Activated CD4-positive, alpha-beta memory T cell treated with anti-CD3 and anti-CD28 coated beads for 36 hours (primary cell): ENCODE measurements around the gene RIOK2. TPM values are rescaled to one million over a fixed set of nuclear protein-coding genes. Genes with fewer than 3 reads are reported as not detected.

Experiments used
- CTCF ChIA-PET: fragments of 350-600 bp; sonication (Branson Sonifier 250); formaldehyde crosslinking; loops from one replicate; lab custom pipeline; 2021; ENCODE audit warnings: antibody characterized with exemption, inconsistent platforms; lab: Charles Lee
- POLR2A ChIA-PET: fragments of 350-600 bp; sonication (Branson Sonifier 250); formaldehyde crosslinking; loops from one replicate; lab custom pipeline; 2021; ENCODE audit warnings: antibody characterized with exemption; lab: Charles Lee
- DNase-seq: peaks from one replicate; pipeline ENCODE4 v3.0.0-alpha.2; 2020
- H3K27ac Mint-ChIP-seq: one replicate; pipeline ENCODE4 v1.8.0; 2021; ENCODE audit warnings: mixed read lengths
- H3K27me3 Mint-ChIP-seq: one replicate; pipeline ENCODE4 v1.8.0; 2021; ENCODE audit warnings: mixed read lengths
- H3K36me3 Mint-ChIP-seq: one replicate; pipeline ENCODE4 v1.8.0; 2021; ENCODE audit warnings: mixed read lengths
- H3K4me1 Mint-ChIP-seq: one replicate; pipeline ENCODE4 v1.8.0; 2021; ENCODE audit warnings: low read depth, mixed read lengths
- H3K4me3 Mint-ChIP-seq: one replicate; pipeline ENCODE4 v1.8.0; 2021; ENCODE audit warnings: mild to moderate bottlenecking, mixed read lengths
- H3K9me3 Mint-ChIP-seq: one replicate; pipeline ENCODE4 v1.8.0; 2021; ENCODE audit warnings: mixed read lengths
- intact Hi-C: fragments of 100-400 bp; cut with micrococcal nuclease; formaldehyde crosslinking; loops from one replicate; pipeline ENCODE4 v1.15.1; 2023
- total RNA-seq, 2 experiments: library from RNA; stranded (reverse); gene quantifications; one replicate each; pipeline ENCODE4 v1.2.3, GENCODE V29; 2021

The RIOK2 gene
- total RNA-seq, 2 experiments from 2014 or later, result 31.8 to 41.5 TPM

DNA sequence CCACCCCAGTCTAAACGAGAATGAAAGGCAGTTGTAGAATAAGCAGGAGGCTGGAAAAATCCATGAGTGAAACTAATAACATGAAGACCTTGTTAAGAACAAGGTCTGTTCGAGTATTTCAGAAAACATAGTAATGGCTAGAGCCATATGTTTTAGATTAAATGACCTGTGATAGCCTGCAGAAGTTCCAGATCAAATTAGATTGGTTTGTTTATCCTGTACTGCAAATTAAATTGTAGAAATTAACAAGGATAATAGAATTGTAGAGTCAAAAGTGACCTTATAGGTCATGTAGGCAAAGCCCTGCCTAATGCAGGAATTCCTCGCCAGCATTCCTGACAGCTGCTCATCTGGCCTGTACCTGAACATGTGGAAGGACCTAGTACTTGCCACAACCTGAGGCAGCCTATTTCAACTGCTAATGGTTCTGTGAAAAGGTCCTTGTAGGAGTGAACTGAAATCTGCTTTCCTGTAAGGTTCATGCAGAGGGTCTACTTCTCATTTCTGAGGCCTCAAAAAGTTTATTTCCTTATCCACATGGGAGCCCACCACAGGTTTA lies 57.8 kb downstream of the RIOK2 start:
- no peak for DNase-seq
- no peak overlapping the region for H3K27ac Mint-ChIP-seq
- H3K9me3 Mint-ChIP-seq, result no peaks in the 10 kb centered on the region
- H3K4me1 Mint-ChIP-seq, result no peaks in the 10 kb centered on the region
- ChIA-PET CTCF (no interaction called here), POLR2A (no interaction called here)
- peaks cover 15% of the 10 kb centered on the region for H3K27me3 Mint-ChIP-seq
- no peak overlapping the region for H3K4me3 Mint-ChIP-seq
- no peaks in the 10 kb centered on the region for H3K36me3 Mint-ChIP-seq
- intact Hi-C loops, result no loop called here

GRCh38 chr5:97124335-97124734 lies 58.7 kb downstream of the RIOK2 start:
- Mint-ChIP-seq H3K27me3 (peaks cover 14% of the 10 kb centered on the region), H3K27ac (no peak overlapping the region), H3K4me3 (no peak overlapping the region), H3K4me1 (no peaks in the 10 kb centered on the region), H3K9me3 (no peaks in the 10 kb centered on the region), H3K36me3 (no peaks in the 10 kb centered on the region)
- intact Hi-C loops, result no loop called here
- DNase-seq, result no peak
- CTCF ChIA-PET, result no interaction called here
- POLR2A ChIA-PET, result no interaction called here

DNA sequence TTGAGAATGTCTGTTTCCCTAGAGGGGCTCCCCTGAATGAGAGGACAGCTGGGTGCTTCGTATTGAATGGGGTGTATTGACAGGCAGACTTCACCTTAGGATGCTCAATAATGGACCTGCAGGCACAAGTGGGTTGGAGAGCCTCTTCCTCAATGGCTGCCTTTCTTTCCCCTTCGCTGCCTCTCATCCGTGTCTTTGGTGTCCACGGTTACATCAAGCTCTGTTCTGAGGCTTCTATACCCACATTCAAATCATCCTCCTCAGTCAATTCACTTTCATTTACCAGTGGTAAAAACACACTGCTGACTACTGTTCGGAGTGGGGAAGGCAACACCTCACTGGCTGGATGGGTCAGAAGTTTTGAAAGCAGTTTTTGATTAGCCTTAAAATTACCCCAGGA lies 61.2 kb downstream of the RIOK2 start:
- Mint-ChIP-seq H3K27ac (no peak overlapping the region), H3K9me3 (no peaks in the 10 kb centered on the region), H3K36me3 (no peaks in the 10 kb centered on the region), H3K4me1 (no peaks in the 10 kb centered on the region), H3K4me3 (no peak overlapping the region), H3K27me3 (peaks cover 9% of the 10 kb centered on the region)
- ChIA-PET CTCF (no interaction called here), POLR2A (no interaction called here)
- intact Hi-C loops, result no loop called here
- no peak for DNase-seq

- no peak overlapping the region for H3K27ac Mint-ChIP-seq
- no peak overlapping the region for H3K4me3 Mint-ChIP-seq
- no peaks in the 10 kb centered on the region for H3K36me3 Mint-ChIP-seq
- no peak for DNase-seq
- peaks cover 6% of the 10 kb centered on the region for H3K27me3 Mint-ChIP-seq
- ChIA-PET CTCF (no interaction called here), POLR2A (no interaction called here)
- intact Hi-C loops, result no loop called here
- no peaks in the 10 kb centered on the region for H3K4me1 Mint-ChIP-seq
- no peaks in the 10 kb centered on the region for H3K9me3 Mint-ChIP-seq
Measured at GRCh38 chr5:97120195-97120594, 62.9 kb downstream of the RIOK2 start.

DNA sequence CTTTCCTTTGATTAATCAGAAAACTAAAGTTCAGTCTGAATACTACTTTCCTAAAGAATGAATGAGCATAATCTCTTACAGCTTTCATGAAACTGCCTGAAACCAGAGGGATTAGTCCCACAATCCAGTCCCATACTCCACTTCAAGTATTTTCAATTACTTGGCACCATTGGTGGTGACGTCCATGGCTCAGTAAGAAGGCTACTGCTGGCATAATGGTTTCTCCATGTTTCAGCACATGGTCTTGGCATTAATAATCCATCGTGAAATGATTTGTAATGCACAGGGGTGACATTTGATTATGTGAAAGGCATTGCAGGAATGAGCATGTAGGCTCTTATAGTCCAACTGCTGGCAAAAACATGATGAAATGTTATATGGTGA lies 64.0 kb downstream of the RIOK2 start:
- H3K36me3 Mint-ChIP-seq, result no peaks in the 10 kb centered on the region
- intact Hi-C loops, result no loop called here
- H3K9me3 Mint-ChIP-seq, result no peaks in the 10 kb centered on the region
- peaks cover 6% of the 10 kb centered on the region for H3K27me3 Mint-ChIP-seq
- CTCF ChIA-PET, result no interaction called here
- DNase-seq, result no peak
- no peak overlapping the region for H3K27ac Mint-ChIP-seq
- H3K4me3 Mint-ChIP-seq, result no peak overlapping the region
- POLR2A ChIA-PET, result no interaction called here
- no peaks in the 10 kb centered on the region for H3K4me1 Mint-ChIP-seq

GRCh38 chr5:97118261-97119006 lies 64.6 kb downstream of the RIOK2 start:
- intact Hi-C loops, result no loop called here
- H3K4me3 Mint-ChIP-seq, result no peak overlapping the region

DNA sequence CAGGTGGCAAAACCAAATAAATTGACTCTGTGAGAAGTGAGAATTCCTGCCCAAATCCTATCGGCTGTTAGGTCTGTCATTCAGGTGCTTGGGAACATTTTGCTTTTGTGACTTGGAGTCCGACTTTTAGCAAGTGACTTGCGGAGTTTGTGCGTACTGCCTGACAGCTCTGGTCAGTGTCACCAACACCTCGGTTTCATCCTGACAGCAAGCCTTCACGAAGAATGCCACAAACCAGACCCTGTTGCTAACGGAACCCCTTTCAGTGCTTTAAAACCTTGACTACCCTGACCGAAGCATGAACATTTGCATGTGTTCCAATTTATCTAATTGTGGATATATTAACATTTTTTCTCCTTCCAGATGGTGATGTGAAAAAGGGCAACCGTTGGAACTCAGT lies 67.1 kb downstream of the RIOK2 start:
- H3K4me3 Mint-ChIP-seq, result no peak overlapping the region
- no peak for DNase-seq
- no peaks in the 10 kb centered on the region for H3K27me3 Mint-ChIP-seq
- H3K36me3 Mint-ChIP-seq, result no peaks in the 10 kb centered on the region
- ChIA-PET CTCF (interaction anchor here (1.0 to 1.9 kb wide), 2 partner anchors 12 to 364 kb away, joined by 4 to 6 read pairs; no protein-coding TSS in a partner anchor), POLR2A (no interaction called here)
- H3K9me3 Mint-ChIP-seq, result no peaks in the 10 kb centered on the region
- intact Hi-C loops, result no loop called here
- no peak overlapping the region for H3K27ac Mint-ChIP-seq
- no peaks in the 10 kb centered on the region for H3K4me1 Mint-ChIP-seq

More at GRCh38 chr5:97118261-97119006, 64.6 kb downstream of the RIOK2 start:
- H3K36me3 Mint-ChIP-seq, result no peaks in the 10 kb centered on the region
- peaks cover 3% of the 10 kb centered on the region for H3K27me3 Mint-ChIP-seq
- no peak overlapping the region for H3K27ac Mint-ChIP-seq
- ChIA-PET CTCF (no interaction called here), POLR2A (no interaction called here)
- H3K4me1 Mint-ChIP-seq, result no peaks in the 10 kb centered on the region
- DNase-seq, result no peak
- H3K9me3 Mint-ChIP-seq, result no peaks in the 10 kb centered on the region

DNA sequence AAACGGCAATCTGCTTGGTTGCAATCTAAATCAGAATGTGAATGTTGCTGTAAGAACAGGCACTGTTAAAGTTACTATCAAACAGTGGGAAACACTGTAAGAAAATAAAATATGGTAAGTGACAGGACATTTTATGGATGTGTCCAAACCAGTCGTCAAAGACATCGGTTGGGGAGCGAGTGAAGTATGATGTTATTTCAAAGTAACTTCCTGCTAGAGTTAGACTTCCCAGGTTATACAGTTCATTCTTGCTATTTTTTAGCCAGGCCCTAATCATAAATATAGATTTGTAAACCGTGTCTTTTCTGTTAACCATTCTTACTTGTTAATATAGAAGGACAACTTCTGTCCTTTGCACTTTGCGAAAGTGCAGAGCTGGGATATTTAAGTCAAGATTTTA lies 70.8 kb downstream of the RIOK2 start:
- no peak overlapping the region for H3K27ac Mint-ChIP-seq
- H3K27me3 Mint-ChIP-seq, result peaks cover 2% of the 10 kb centered on the region
- intact Hi-C loops, result no loop called here
- ChIA-PET CTCF (interaction anchor here (0.7 to 1.4 kb wide), 2 partner anchors 30 to 115 kb away, joined by 3 to 5 read pairs; no protein-coding TSS in a partner anchor), POLR2A (no interaction called here)
- no peaks in the 10 kb centered on the region for H3K9me3 Mint-ChIP-seq
- H3K4me1 Mint-ChIP-seq, result no peaks in the 10 kb centered on the region
- no peaks in the 10 kb centered on the region for H3K36me3 Mint-ChIP-seq
- H3K4me3 Mint-ChIP-seq, result no peak overlapping the region
- DNase-seq, result no peak

- ChIA-PET POLR2A (no interaction called here), CTCF (no interaction called here)
- no peak overlapping the region for H3K4me3 Mint-ChIP-seq
- H3K4me1 Mint-ChIP-seq, result no peaks in the 10 kb centered on the region
- intact Hi-C loops, result no loop called here
- H3K9me3 Mint-ChIP-seq, result no peaks in the 10 kb centered on the region
- H3K36me3 Mint-ChIP-seq, result no peaks in the 10 kb centered on the region
- H3K27me3 Mint-ChIP-seq, result peaks cover 2% of the 10 kb centered on the region
- no peak for DNase-seq
- no peak overlapping the region for H3K27ac Mint-ChIP-seq
Measured at GRCh38 chr5:97111616-97112015, 71.4 kb downstream of the RIOK2 start.

DNA sequence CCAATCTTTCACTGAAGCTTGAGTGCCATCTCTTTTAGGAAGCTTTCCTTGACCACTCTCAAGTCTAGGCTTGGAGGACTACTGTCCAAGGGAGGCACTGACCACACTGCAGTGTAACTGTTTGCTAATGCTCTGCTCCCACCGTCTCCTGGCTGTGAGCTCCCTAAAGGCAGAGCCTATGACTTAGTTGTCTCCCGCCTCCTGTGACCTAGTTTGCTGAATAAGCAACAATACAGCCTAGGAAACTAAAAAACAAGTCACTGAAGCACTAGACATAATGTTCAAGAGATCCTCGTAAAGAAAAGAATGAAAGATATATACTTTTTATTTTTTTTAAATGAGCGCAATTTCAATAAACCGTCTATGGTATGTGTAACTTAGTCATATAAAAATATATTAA lies 72.0 kb downstream of the RIOK2 start:
- ChIA-PET CTCF (no interaction called here), POLR2A (interaction anchor here (0.5 kb wide), 1 partner anchor 144 kb away, joined by 3 read pairs; no protein-coding TSS in a partner anchor)
- no peaks in the 10 kb centered on the region for H3K9me3 Mint-ChIP-seq
- no peak overlapping the region for H3K4me3 Mint-ChIP-seq
- DNase-seq, result no peak
- intact Hi-C loops, result no loop called here
- no peak overlapping the region for H3K27ac Mint-ChIP-seq
- H3K27me3 Mint-ChIP-seq, result peaks cover 2% of the 10 kb centered on the region
- no peaks in the 10 kb centered on the region for H3K4me1 Mint-ChIP-seq
- H3K36me3 Mint-ChIP-seq, result no peaks in the 10 kb centered on the region

Other genes starting within 250 kb of the RIOK2 start
- 10 to 100 TPM; 44.7 to 45.8 TPM for gene LNPEP, start 247.2 kb downstream of the RIOK2 start, total RNA-seq
- gene LIX1, start 40.6 kb downstream of the RIOK2 start, total RNA-seq, result not detected